GM18907 (cell line): ENCODE data around the gene KRT6C.
"Not testable (repeated sequence)": the region's sequence is repeated elsewhere in the genome, so short reads cannot be mapped to it uniquely, and the experiment has no call there.

ENCODE experiments used
- ATAC-seq: cut with Tn5 transposase; IDR thresholded peaks from one replicate; pipeline ENCODE4 v1.9.1; 2021; ENCODE audit warnings: mild to moderate bottlenecking, moderate library complexity; ENCODE audit not compliant: unreplicated experiment

The KRT6C gene

GRCh38 chr12:52500574-52500973, 27.0 kb upstream of the KRT6C start:
- not testable (repeated sequence) for ATAC-seq

- no peak for ATAC-seq
These were observed 26.4 kb upstream of the KRT6C start for GRCh38 chr12:52499806-52500560.

- ATAC-seq, result no peak
These were observed 25.3 kb upstream of the KRT6C start for GRCh38 chr12:52498946-52499345.

- no peak for ATAC-seq
These were observed 24.4 kb upstream of the KRT6C start for GRCh38 chr12:52497975-52498374.

- ATAC-seq, result no peak
These were observed 23.0 kb upstream of the KRT6C start for GRCh38 chr12:52496590-52497071.

- ATAC-seq, result no peak
These were observed 22.4 kb upstream of the KRT6C start for GRCh38 chr12:52496054-52496453.

- ATAC-seq, result no peak
These were observed 21.8 kb upstream of the KRT6C start for GRCh38 chr12:52495389-52495788.

- ATAC-seq, result no peak
These were observed 20.9 kb upstream of the KRT6C start for GRCh38 chr12:52494518-52494917.

GRCh38 chr12:52494100-52494499, 20.5 kb upstream of the KRT6C start:
- ATAC-seq, result no peak

- ATAC-seq, result no peak
These were observed 19.6 kb upstream of the KRT6C start, which contains the start of gene KRT6A for GRCh38 chr12:52493172-52493571. TSS of gene KRT6A (minus strand) at chr12:52493257. CDS start at chr12:52493188, 69 bp downstream.

- not testable (repeated sequence) for ATAC-seq
These were observed 18.8 kb upstream of the KRT6C start for GRCh38 chr12:52492405-52492804.

- not testable (repeated sequence) for ATAC-seq
These were observed 17.9 kb upstream of the KRT6C start for GRCh38 chr12:52491495-52491894.

GRCh38 chr12:52488736-52489135, 15.1 kb upstream of the KRT6C start:
- ATAC-seq, result no peak

GRCh38 chr12:52487744-52488443, 14.3 kb upstream of the KRT6C start:
- ATAC-seq, result not testable (repeated sequence)

GRCh38 chr12:52487211-52487610, 13.6 kb upstream of the KRT6C start:
- no peak for ATAC-seq

- no peak for ATAC-seq
These were observed 12.8 kb upstream of the KRT6C start for GRCh38 chr12:52486166-52487105.

GRCh38 chr12:52480073-52480472, 6.5 kb upstream of the KRT6C start:
- no peak for ATAC-seq

GRCh38 chr12:52477651-52478050, 4.0 kb upstream of the KRT6C start:
- ATAC-seq, result no peak

GRCh38 chr12:52474212-52474611, 607 bp upstream of the KRT6C start:
- no peak for ATAC-seq

GRCh38 chr12:52469853-52470252, 3.8 kb downstream of the KRT6C start:
- ATAC-seq, result no peak

GRCh38 chr12:52464897-52465296, 8.7 kb downstream of the KRT6C start:
- ATAC-seq, result no peak
